HepG2 (cell line): ENCODE results near the gene TBC1D2B. TPM values are rescaled to one million over a fixed set of nuclear protein-coding genes. Genes with fewer than 3 reads are reported as not detected.

Experiments
- CEBPG ChIP-seq: IDR thresholded peaks from 2 replicates; pipeline ENCODE4 v1.6.1; 2016
- KLF6 ChIP-seq: IDR thresholded peaks from 2 replicates; pipeline ENCODE4 v1.8.0; 2016; ENCODE audit warnings: missing biosample characterization, missing genetic modification reagents
- NCOA1 ChIP-seq: sonication (generic); formaldehyde crosslinking; IDR thresholded peaks from 2 replicates; pipeline ENCODE4 v1.9.0; 2021; ENCODE audit warnings: missing genetic modification reagents
- NFE2L2 ChIP-seq: fragments of 150-350 bp; IDR thresholded peaks from 2 replicates; pipeline ENCODE4 v1.6.1; 2014; ENCODE audit warnings: low read length
- NONO ChIP-seq, 2 experiments: fragments of 450-650 bp in 1 of 2; sonication (generic) in 1 of 2; formaldehyde crosslinking in 1 of 2; IDR thresholded peaks in 1 of 2; conservative IDR thresholded peaks in 1 of 2; 2 replicates each; pipeline versions ENCODE4 v1.6.1 to v1.8.0; 2017 to 2022; ENCODE audit warnings: mild to moderate bottlenecking in 1 of 2, missing genetic modification reagents in 1 of 2, moderate library complexity in 1 of 2
- RARG ChIP-seq: sonication (generic); formaldehyde crosslinking; IDR thresholded peaks from 2 replicates; pipeline ENCODE4 v1.4.0; 2020; ENCODE audit warnings: low read depth, mild to moderate bottlenecking, missing genetic modification reagents
- RFXANK ChIP-seq: IDR thresholded peaks from 2 replicates; pipeline ENCODE4 v1.6.1; 2016
- STAG1 ChIP-seq: sonication (generic); formaldehyde crosslinking; IDR thresholded peaks from 2 replicates; pipeline ENCODE4 v1.4.0; 2020; ENCODE audit warnings: missing genetic modification reagents
- TAF1 ChIP-seq: sonication (generic); formaldehyde crosslinking; IDR thresholded peaks from 2 replicates; pipeline ENCODE4 v1.4.0; 2020; ENCODE audit warnings: missing genetic modification reagents
- THRA ChIP-seq: sonication (generic); formaldehyde crosslinking; IDR thresholded peaks from 2 replicates; pipeline ENCODE4 v1.4.0; 2020; ENCODE audit warnings: missing genetic modification reagents, borderline replicate concordance
- XRCC5 ChIP-seq: fragments of 200-400 bp; formaldehyde crosslinking; optimal IDR thresholded peaks from 2 replicates; pipeline ENCODE3; 2017; ENCODE audit warnings: mild to moderate bottlenecking, low read length
- ZBTB26 ChIP-seq: IDR thresholded peaks from 2 replicates; pipeline ENCODE4 v1.6.1; 2016; ENCODE audit warnings: missing compliant biosample characterization, missing genetic modification reagents, borderline replicate concordance
- ZFP36 ChIP-seq: fragments of 150-350 bp; IDR thresholded peaks from 2 replicates; pipeline ENCODE4 v1.6.1; 2018; ENCODE audit warnings: borderline replicate concordance, low read length, low read depth; ENCODE audit not compliant: partially characterized antibody
- ZMAT5 ChIP-seq: sonication (generic); formaldehyde crosslinking; IDR thresholded peaks from 2 replicates; pipeline ENCODE4 v1.5.0; 2020; ENCODE audit warnings: mild to moderate bottlenecking, low read depth, missing genetic modification reagents, borderline replicate concordance
- ZNF644 ChIP-seq: IDR thresholded peaks from 2 replicates; pipeline ENCODE4 v1.6.1; 2016; ENCODE audit warnings: low read depth
- ZNF687 ChIP-seq: sonication (generic); formaldehyde crosslinking; IDR thresholded peaks from 2 replicates; pipeline ENCODE4 v1.5.1; 2020; ENCODE audit warnings: mild to moderate bottlenecking, missing genetic modification reagents, moderate library complexity
- polyA plus RNA-seq, 8 experiments: library from polyadenylated mRNA; depleted of rRNA in 3 of 8; stranded (reverse) in 7 of 8; unstranded in 1 of 8; fragments of >200 nt; fragmentation: Illumina TruSeq in 4 of 8; extraction: Trizol in 4 of 8; gene quantifications; 2 replicates each; pipeline versions ENCODE4 v1.2.1 to v1.2.3, GENCODE V29; 2011 to 2016; ENCODE audit warnings: low read depth in 4 of 8, missing spikeins in 1 of 8, mixed read lengths in 1 of 8; ENCODE audit not compliant: insufficient read depth in 1 of 8
- total RNA-seq, 5 experiments: library from RNA; depleted of rRNA; stranded (reverse); fragments of >200 nt; fragmentation: Illumina TruSeq; extraction: Trizol; gene quantifications; 2 replicates each; pipeline ENCODE4 v1.2.3, GENCODE V29; 2016; ENCODE audit warnings: low read depth in 1 of 5

Gene TBC1D2B
- total and polyA plus RNA-seq, 2 of the 13 experiments (the other 11 are each of a cell fraction or from before 2014, with no cell fraction given): 10.1 to 14.4 TPM

GRCh38 chr15:77959432-77959879 lies 118.1 kb downstream of the TBC1D2B start (continued):
- TF ChIP-seq THRA (no peak), ZNF687 (peak; percentile 50), ZNF644 (CRISPR knock-in tag) (no peak), NCOA1 (no peak), TAF1 (CRISPR knock-in tag) (no peak), RARG (no peak), STAG1 (CRISPR knock-in tag) (peak; percentile 95), CEBPG (no peak), ZMAT5 (no peak), NONO (IDR thresholded peaks at IDR 0.05) (no peak), NONO (CRISPR knock-in tag; conservative IDR thresholded peaks at IDR 0.05) (0 out of 2 replicates have a peak, but pooled peaks have one; percentile 32), NFE2L2 (no peak), ZBTB26 (no peak), RFXANK (no peak), ZFP36 (no peak), XRCC5 (peak; percentile 48), KLF6 (CRISPR knock-in tag) (0 out of 2 replicates have a peak, but pooled peaks have one; percentile 35)
